NCI-H146 treated with DMSO at 0.1 percent for 48 hours (cell line): Measurements from ENCODE around the gene TMEM222.

Experiments
- DNase-seq: peaks from one replicate; lab custom pipeline; 2025; ENCODE audit not compliant: unreplicated experiment; lab: John Stamatoyannopoulos, UW

TMEM222 gene

GRCh38 chr1:27358038-27358927, 36.3 kb downstream of the TMEM222 start:
- no peak for DNase-seq

DNA sequence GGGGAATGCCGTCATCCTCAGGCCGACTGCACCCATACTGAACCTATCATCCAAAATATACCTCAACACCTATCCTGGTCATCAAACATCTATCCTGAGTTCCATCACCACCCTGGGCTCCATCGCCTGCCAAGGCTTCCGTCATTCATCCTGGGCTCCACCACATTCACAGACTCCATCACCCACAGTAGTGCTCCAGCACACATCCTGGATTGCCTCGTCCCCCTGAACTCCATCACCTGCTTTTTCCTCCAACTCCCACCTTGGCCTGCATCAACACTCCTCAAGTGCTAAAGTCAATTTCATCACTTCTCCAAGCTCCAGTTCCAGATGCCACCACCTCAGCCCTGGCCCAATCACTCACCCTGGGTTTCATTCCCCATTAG, 37.0 kb downstream of the TMEM222 start:
- DNase-seq: no peak

DNA sequence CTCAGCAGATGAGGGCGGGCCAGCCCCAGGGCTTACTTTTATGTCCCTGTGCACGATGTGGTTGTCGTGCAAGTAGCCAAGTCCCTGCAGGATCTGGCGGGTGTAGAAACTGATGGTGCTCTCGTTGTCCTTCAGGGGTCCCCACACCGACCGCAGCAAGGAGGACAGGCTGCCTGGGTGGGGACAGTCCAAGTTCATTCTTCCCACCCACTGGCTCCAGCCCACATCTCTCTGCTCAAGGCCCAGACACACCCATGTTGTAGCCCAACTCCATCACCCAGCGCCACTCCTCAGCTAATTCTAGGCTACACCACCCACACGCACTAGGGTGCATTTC, 37.8 kb downstream of the TMEM222 start:
- DNase-seq: no peak

GRCh38 chr1:27360159-27361043, 38.4 kb downstream of the TMEM222 start:
- DNase-seq: no peak

DNA sequence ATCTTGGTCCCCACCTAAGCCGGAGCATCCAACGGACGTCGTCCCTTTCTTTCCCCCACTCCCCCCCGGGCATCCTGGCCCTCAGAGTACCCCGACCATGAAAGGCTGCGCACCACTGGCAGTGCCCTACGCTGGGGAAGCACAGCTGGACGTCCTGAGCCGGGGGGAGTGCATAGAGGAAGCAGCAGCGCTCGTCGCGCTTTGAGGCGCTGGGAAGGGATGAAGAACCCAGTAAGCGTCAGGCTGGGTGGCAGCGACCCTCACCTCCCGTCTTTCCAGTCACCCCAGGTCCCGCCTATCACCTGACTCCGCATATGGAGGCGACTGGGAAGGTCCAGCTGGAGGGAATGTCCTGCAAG, 39.1 kb downstream of the TMEM222 start:
- DNase-seq: no peak

DNA sequence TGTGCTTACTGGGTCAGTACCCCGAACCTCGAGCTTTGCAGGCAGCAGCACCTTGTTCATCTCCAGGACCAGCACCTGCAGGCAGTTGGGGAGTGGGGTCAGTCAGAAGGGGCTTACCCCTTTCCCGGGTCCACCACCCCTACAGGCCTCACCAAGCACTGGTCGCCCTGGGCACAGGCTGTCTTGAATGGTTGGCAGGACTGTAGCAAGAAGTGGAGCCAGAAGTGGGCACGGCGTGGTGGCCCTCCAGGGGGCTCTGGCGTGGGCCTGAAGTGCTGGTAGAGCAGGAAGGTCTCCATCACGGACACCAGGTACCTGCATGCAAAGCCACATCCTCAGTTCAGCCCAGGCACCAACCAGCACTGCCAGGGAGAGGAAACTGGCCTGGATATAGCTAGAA, 39.6 kb downstream of the TMEM222 start:
- no peak for DNase-seq

DNA sequence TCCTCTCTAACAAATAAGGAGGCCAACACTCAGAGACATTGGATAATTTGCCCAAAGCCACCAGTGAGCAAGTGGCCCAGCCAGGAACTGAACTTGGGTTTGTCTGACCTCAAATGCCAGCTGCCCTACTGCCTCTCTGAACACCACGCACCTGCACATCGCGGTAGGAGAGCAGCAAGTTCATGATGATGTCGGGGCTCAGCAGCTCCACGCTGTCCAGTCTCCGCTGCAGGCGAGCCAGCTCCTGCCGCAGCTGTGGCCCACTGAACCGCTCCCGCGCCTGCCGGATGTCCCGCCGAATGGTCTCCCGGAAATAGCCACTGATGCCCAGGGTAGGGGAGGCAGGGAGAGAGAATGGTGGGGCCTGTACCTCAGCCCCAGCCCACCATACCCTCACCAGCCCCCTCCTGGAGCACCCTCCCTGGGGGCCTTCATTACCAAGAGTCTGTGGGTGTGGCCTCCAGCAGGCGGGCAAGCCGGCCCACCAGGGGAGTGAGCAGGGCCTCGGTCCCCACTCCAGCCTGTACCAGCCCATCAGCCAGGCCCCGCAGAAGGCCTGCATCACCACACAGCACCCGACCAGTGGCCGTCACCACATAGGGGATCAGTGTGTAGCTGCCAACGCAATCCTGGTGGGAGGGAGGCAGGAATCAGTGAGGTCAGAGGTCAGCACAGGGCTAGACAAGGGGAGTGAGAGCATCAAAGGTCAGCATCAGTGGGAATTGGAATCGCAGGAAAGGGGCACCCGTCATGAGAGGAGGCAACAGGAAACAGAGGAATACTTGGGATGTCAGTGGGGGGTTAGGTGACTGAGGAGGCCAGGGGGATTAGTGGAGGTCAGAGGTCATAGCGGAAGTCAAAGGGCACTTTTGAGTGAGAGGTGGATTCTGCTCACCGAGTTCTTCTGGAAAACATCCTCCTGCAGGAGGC, 42.1 kb downstream of the TMEM222 start:
- no peak for DNase-seq

DNA sequence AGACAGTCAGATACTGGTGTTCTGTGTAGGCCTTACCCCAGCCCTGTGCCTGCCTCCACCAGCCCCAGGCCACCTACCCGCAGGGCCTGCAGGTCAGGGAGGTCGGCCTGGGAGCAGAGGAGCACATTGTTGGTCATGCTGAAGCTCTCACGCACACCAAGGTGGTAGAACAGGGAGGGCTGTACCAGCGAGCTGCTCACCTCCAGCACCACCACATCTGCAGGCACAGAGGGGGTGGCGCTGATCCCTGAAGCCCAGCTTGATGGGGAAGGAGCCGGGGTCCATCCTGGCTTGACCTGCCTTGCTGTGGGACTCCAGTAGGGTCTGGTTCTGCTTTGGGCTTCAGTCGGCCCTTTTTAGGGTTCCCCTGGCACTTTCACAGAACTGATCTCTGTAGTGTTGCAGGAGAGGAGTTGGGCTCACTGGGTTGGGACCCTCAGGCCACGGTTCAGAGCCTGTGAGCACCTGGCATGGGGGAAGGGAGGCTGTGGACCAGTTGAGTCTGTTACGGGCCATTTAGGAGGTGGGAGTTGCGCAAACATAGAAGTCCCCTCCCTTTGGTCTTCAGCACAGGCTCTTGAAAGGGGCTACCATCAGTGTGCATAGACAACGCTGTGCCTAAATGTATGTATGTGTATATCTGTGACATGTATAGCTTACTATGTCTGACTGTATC, 42.9 kb downstream of the TMEM222 start:
- DNase-seq: no peak

- DNase-seq: peak; percentile 71
Measured at GRCh38 chr1:27365372-27366112, 43.6 kb downstream of the TMEM222 start.

DNA sequence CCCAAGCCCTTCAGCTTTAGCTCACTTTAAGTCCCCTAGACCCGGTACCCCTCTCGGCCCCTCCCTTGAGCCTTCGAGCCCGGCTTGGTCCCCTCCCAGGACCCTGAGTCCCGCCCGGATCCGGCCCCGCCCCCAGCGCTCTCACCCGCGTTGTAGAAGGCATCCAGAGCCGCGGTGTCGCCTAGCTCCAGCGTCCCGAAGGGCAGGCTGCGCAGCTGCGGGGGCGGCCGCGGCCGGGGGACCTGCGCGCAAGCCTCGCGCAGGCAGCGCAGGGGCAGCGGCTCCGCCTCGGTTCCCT, 44.1 kb downstream of the TMEM222 start:
- DNase-seq: peak; percentile 19

DNA sequence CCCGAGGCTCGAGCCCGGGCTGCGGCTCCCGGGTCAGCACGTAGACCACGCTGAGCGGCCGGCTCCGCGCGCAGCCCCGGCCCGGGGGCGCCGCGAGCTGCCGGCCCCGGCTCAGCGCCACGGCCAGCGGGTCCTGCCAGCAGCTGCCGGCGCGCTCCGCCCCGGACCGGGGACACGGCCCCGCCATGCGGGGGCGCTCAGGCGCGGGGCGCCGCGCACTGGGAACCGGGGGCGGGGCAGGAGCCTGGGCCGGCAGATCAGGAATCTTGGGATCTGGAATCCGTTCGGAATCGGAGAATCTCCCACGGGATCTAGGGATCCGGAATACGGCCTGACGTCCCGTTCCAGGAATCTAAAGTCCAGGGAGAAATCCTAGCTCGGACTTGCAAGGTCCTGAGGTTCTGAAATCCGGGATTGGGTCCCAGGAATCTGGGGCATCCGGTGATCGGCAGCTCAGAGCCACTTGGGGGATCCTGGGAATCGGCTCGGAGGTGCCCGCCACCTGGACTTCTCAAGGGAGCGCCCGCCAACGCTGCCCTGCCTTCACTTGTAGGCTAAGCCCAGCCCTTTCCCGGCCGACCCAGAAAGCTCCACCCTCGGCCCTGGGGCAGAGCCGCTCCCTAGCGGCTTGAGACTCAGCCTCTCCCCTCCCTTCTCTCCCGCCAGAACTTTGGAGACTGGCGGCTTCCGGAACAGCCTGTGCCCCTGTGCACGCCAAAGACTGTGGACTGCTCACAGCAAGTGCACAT, 44.6 kb downstream of the TMEM222 start, which contains the start of gene MAP3K6:
TSS of gene MAP3K6 (minus strand) at position 551 of the 749 bp plus-strand sequence. CDS start at position 187, 364 bp downstream.
- peak; percentile 13 for DNase-seq

- DNase-seq: no peak
Measured at GRCh38 chr1:27367160-27367650, 45.2 kb downstream of the TMEM222 start.

- no peak for DNase-seq
Measured at GRCh38 chr1:27368869-27369582, 47.1 kb downstream of the TMEM222 start.

DNA sequence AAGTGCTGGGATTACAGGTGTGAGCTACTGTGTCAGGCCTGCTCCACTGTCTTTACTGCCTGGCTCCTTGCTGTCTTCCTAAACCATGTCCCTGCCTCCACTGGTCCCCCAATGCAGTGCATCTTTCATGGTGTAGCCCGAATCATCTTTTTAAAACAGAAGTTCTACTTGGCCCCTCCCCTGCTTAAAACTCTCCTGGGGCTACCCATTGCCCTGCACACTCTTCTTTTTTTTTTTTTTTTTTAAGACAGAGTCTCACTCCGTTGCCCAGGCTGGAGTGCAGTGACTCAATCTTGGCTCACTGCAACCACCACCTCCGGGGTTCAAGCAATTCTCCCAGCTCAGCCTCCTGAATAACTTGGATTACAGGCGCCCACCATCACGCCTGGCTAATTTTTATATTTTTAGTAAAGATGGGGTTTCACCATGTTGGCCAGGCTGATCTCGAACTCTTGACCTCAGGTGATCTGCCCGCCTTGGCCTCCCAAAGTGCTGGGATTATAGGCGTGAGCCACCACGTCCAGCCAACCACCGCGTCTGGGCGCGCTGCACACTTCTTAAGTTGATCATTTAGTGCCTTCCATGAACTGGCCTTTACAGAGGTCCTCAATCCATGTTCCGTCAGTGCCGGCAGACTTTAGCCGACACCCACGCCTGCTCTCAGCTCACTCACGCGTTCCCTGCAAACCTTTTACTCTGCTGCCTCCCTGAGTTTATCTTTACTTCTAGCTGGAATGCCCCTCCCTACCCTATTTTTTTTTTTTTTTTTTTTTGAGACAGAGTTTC, 50.3 kb downstream of the TMEM222 start:
- no peak for DNase-seq

- no peak for DNase-seq
Measured at GRCh38 chr1:27372808-27373690, 51.1 kb downstream of the TMEM222 start.

DNA sequence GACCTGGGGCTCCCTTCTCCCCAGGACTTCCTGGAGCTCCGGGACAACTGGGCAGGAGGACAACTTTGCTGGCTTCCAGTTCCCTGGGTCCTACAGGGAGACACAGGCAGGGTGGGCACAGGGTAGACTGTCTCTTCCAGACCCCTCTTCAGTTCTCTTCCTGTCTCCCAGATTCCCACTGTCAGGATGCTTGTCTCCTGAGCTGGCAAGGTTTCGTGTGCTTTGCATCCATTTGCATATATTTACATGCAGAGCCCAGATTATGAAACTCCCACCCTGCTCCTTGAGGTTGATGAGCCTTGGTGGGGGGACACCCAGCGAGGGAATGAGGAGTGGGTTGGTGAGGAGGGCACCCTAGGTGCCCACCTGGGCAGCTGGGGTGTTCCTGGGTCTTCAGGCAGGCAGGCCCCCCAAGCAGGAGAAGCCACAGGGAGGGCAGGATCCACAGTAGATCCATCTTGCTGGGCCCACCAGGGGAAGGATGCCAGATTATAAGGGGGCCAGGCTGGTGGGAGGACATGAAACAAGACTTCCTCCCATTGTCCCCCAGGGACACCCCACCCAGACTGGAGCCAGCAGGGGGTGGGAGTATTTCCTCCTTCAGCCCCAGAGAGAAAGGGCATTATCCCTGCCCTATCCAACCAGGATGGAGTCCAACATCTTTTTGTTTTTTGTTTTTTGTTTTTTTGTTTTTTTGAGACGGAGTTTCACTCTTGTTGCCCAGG, 52.6 kb downstream of the TMEM222 start, which contains the start of gene FCN3:
TSS of gene FCN3 (minus strand) at position 463 of the 725 bp plus-strand sequence. CDS start at position 457, 6 bp downstream.
- no peak for DNase-seq
